Chondrocyte (in vitro differentiated cells): ENCODE measurements around the gene NYAP2. TPM values are rescaled to one million over a fixed set of nuclear protein-coding genes. Genes with fewer than 3 reads are reported as not detected.

Experiments used
- DNase-seq: peaks from one replicate; pipeline ENCODE4 v3.0.0; 2021; ENCODE audit warnings: mixed read lengths, low spot score
- H3K27ac Mint-ChIP-seq: one replicate; pipeline ENCODE4 v1.8.0; 2021; ENCODE audit warnings: mild to moderate bottlenecking, moderate library complexity, mixed read lengths; ENCODE audit not compliant: unreplicated experiment
- H3K27me3 Mint-ChIP-seq: 2 replicates; pipeline ENCODE4 v1.8.0; 2021; ENCODE audit warnings: low read depth, mixed read lengths
- H3K36me3 Mint-ChIP-seq: 2 replicates; pipeline ENCODE4 v1.8.0; 2021; ENCODE audit warnings: low read depth, mixed read lengths
- H3K4me1 Mint-ChIP-seq: 2 replicates; pipeline ENCODE4 v1.8.0; 2021; ENCODE audit warnings: low read depth, mild to moderate bottlenecking, mixed read lengths
- H3K4me3 Mint-ChIP-seq: one replicate; pipeline ENCODE4 v1.8.0; 2021; ENCODE audit warnings: mild to moderate bottlenecking, moderate library complexity, mixed read lengths; ENCODE audit not compliant: unreplicated experiment
- H3K9me3 Mint-ChIP-seq: 2 replicates; pipeline ENCODE4 v1.8.0; 2021; ENCODE audit warnings: low read depth, mixed read lengths
- CTCF ChIP-seq: fragments of 200-600 bp; sonication (generic); IDR thresholded peaks from 2 replicates; pipeline ENCODE4 v1.5.0; 2021; ENCODE audit warnings: antibody characterized with exemption, mild to moderate bottlenecking, moderate library complexity
- total RNA-seq: library from RNA; stranded (reverse); gene quantifications from 3 replicates; pipeline ENCODE4 v1.2.1, GENCODE V29; 2021

Gene NYAP2
- total RNA-seq, 1 donor from 2014 or later, result 0.05 TPM

GRCh38 chr2:225598897-225599296 lies 199.4 kb downstream of the NYAP2 start:
- H3K4me1 Mint-ChIP-seq, result peaks cover 23% of the 10 kb centered on the region
- H3K9me3 Mint-ChIP-seq, result peaks cover 10% of the 10 kb centered on the region
- TF ChIP-seq CTCF, result no peak
- H3K27me3 Mint-ChIP-seq, result no peaks in the 10 kb centered on the region
- H3K4me3 Mint-ChIP-seq, result no peak overlapping the region
- DNase-seq, result no peak
- no peaks in the 10 kb centered on the region for H3K36me3 Mint-ChIP-seq
- peak overlapping the region; percentile 82 for H3K27ac Mint-ChIP-seq

- no peak for TF ChIP-seq CTCF
Measured at GRCh38 chr2:225599856-225600255, 200.3 kb downstream of the NYAP2 start.

GRCh38 chr2:225600444-225600843 lies 200.9 kb downstream of the NYAP2 start:
- Mint-ChIP-seq H3K36me3 (no peaks in the 10 kb centered on the region), H3K27me3 (no peaks in the 10 kb centered on the region), H3K27ac (no peak overlapping the region), H3K4me3 (no peak overlapping the region), H3K9me3 (peaks cover 10% of the 10 kb centered on the region), H3K4me1 (peaks cover 23% of the 10 kb centered on the region)
- DNase-seq, result no peak
- no peak for TF ChIP-seq CTCF

More at GRCh38 chr2:225599856-225600255, 200.3 kb downstream of the NYAP2 start:
- no peak for DNase-seq
- Mint-ChIP-seq H3K4me1 (peaks cover 23% of the 10 kb centered on the region), H3K4me3 (no peak overlapping the region), H3K27ac (no peak overlapping the region), H3K36me3 (no peaks in the 10 kb centered on the region), H3K9me3 (peaks cover 10% of the 10 kb centered on the region), H3K27me3 (no peaks in the 10 kb centered on the region)

GRCh38 chr2:225600865-225601264 lies 201.4 kb downstream of the NYAP2 start:
- Mint-ChIP-seq H3K27ac (no peak overlapping the region), H3K4me1 (peaks cover 23% of the 10 kb centered on the region), H3K27me3 (no peaks in the 10 kb centered on the region), H3K4me3 (no peak overlapping the region), H3K36me3 (no peaks in the 10 kb centered on the region), H3K9me3 (peaks cover 10% of the 10 kb centered on the region)
- DNase-seq, result no peak
- no peak for TF ChIP-seq CTCF

- no peak for DNase-seq
- Mint-ChIP-seq H3K27ac (no peak overlapping the region), H3K4me1 (peaks cover 23% of the 10 kb centered on the region), H3K27me3 (no peaks in the 10 kb centered on the region), H3K9me3 (peaks cover 10% of the 10 kb centered on the region), H3K4me3 (no peak overlapping the region), H3K36me3 (no peaks in the 10 kb centered on the region)
- no peak for TF ChIP-seq CTCF
Measured at GRCh38 chr2:225602205-225602604, 202.7 kb downstream of the NYAP2 start.
